NCI-H2081 (cell line): Measurements from ENCODE around the gene TPP1.

Source experiments
- DNase-seq, 2 experiments: peaks; one replicate each; lab custom pipeline; 2025; lab: John Stamatoyannopoulos, UW

TPP1 gene

DNA sequence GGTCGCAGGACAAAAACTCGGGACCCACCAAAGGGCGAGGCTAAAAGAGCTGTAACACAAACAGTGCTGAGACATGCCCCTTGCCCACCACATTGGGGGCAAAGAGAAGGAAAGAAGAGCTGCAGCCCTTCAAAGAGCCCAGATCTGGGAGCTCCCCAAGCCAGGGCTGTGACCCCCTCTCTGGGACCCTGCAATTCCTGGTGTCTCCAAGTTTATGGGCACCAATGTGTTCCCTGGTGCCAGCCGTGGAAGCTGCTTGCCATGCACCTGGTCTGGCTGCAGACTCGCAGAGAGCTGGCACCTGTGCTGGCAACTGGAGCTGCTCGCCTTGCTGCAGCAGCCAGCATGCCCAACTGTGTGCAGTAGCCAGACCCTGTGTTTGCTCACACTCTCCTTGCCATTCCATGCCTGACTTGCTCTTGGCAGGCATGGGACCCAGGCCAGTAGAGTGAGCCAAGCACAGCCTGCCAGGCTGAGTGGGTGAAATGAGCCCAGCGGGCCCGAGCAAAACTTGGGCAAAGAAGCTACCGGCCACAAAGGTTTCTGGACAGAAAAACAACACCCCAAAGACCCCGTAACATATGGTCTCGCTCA lies 31.8 kb downstream of the TPP1 start:
- DNase-seq, result no peak

DNA sequence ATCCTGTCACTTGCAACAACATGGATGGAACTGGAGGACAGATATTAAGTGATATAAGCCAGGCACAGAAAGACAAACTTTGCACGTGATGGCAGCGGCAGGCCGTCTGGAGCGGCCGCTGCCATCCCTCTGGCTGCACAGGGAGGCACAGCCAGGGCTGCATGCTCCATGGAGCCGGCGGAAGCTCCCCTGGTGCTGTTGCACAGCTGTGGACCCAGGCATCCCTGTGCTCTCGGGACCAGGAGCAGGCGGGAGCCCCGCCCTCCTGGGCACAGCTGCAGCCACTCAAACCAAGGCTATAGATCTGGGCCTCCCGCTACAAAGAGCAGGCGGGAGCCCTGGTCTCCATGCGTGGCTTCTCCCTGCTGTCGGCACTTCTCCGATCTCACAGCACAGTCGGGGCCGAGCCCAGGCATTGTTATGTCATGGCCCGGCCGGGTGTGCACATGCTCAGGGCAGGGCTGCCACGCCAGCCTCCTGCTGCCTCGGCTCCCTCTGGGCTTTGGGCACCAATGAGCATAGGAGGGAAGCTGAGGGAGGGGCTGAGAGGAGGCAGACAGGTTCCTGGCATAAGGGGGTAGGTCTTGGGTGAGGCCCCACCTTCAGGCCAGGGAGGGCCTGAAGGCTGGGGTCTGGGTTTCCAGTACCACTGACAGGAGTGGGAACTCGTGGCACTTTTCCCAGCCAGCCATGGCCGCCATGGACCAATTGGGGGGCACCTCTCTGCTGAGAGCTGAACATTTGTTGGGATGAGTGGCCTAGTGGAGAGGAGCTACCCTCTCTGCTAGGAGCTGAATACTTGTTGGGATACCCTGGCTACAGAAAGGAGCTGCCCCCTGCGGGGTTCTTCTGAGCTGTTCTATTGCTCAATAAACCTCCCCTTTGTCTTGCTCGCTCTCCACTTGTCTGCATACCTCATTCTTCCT lies 32.5 kb downstream of the TPP1 start:
- no peak for DNase-seq

GRCh38 chr11:6584528-6584927 lies 34.7 kb downstream of the TPP1 start:
- DNase-seq, result no peak

GRCh38 chr11:6583584-6583983 lies 35.6 kb downstream of the TPP1 start:
- no peak for DNase-seq

DNA sequence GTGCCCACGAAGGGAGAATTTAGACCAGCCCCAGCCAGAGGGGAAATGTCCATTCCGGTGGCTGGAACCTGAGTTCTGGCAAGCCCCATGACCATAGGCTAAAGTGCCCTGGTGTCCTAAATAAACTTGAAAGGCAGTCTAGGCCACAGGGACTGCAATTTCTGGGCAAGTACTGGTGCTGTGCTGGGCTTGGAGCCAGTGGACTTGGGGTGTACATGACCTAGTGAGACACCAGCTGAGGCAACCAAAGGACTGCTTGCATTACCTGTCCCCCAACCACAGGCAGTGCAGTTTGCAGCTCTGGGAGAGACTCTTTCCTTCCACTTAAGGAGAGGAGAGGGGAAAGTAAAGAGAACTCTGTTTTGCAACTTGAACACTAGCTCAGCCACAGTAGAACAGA lies 39.5 kb downstream of the TPP1 start:
- DNase-seq, result no peak

DNA sequence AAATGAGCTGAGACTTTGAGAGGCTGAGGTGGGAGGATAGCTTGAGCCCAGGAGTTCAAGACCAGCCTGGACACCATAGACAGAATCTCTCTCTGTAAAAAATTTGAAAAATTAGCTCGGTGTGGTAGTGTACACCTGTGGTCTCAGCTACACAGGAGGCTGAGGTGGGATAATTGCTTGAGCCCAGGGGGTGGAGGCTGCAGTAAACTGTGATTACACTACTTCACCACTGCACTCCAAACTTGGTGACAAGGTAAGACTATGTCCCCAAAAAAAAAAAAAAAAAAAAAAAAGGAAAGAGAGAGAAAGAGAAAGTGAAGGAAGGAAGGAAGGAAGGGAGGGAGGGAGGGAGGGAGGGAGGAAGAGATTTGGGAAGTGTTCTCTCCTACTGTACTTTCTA lies 41.1 kb downstream of the TPP1 start:
- no peak for DNase-seq

GRCh38 chr11:6576471-6577373 lies 42.5 kb downstream of the TPP1 start:
- peak; percentile 11 to 62 for DNase-seq

GRCh38 chr11:6574816-6575715 lies 44.2 kb downstream of the TPP1 start:
- no peak for DNase-seq

DNA sequence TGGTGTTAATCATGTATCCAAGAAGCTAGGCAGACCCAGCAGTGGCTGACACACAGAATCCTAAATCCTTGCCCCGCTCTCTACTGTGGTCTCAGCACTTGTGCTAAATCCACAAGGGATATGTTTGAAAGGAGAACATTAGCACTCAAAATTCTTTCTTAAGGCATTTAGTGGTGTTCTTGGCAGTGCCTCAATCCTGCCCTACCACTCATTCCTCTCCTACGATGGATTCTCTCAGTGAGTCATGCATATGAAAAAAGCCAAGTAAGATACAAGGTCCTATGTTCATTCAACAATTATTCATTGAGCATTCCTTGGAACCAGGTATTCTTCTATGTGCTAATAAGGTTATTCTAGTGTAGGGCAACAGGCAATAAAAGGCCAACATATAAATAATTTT lies 47.0 kb downstream of the TPP1 start:
- no peak for DNase-seq

- DNase-seq, result no peak
These were observed 47.7 kb downstream of the TPP1 start for GRCh38 chr11:6571434-6572008.

- no peak for DNase-seq
These were observed 48.4 kb downstream of the TPP1 start for GRCh38 chr11:6570691-6571427.

DNA sequence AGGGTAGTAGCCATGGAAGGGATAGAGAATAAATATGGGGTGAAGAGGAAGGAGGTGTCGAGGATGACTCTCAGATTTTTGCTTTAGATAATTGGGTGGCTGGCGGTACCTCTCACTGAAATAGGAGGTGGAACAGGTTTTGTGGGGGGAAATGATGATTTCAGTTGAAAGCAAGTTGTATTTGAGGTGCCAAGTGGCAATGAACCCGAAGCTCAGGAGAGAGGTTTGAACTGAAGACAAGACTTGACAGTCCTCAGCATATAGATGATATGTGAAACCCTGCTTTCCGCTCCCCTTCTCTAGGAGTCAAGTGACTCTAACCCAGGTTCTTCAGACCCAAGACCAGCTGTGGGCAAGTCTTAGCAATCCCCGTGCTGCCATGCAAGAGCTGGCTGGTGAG lies 49.5 kb downstream of the TPP1 start:
- no peak for DNase-seq

DNA sequence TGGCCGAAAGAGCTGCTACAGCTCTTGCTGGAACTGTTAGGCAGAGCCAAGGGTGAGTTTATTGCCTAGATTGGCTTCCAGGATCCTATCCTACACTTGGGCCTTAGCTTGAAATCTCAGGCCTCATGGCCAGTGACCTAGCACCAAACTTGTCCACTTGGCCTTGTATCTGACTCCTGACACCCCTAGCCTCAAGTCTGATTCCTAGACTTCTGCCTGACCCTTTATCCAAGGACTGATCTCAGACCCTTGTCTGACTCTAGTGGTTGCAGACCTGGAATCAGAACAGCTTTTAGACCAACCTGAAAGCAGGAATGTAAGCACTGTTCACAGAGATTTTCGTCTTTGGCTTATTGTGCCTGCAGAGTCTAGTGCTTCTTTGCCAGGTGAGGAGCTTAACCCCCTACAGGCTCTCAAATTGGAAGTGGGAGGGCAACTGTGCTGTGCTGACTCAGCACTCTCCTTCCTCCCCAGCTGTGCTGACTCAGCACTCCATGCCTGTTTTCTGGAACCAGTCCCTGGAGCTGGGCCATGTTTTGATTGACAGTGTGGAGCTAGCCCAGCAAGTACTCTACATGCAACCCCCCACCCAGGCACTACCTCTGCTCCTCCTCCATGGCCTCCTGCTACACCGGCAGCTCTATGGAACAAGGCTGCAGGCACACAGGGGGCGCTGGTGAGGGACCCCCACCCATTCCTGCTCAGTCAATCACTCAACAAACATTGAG lies 50.9 kb downstream of the TPP1 start:
- DNase-seq, result peak; percentile 58 to 71

DNA sequence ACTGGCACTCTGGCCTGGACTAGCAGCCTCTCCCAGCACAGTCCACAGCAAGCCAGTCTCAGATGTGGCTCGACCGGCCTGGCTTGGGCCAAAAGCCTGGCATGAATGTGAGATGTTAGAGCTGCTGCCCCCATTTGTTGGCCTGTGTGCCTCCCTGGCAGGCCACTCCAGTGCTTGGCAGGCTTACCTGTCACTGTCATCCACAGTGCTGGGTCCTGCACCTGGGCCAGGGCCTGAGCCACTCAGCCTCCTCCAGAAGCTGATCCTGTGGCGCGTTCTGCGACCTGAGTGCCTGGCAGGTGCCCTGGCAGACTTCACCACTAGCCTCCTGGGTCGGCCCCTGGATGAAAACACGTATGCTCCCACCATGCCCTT lies 51.9 kb downstream of the TPP1 start:
- no peak for DNase-seq

GRCh38 chr11:6566704-6567370 lies 52.4 kb downstream of the TPP1 start:
- DNase-seq, result no peak

GRCh38 chr11:6565988-6566703 lies 53.1 kb downstream of the TPP1 start:
- no peak for DNase-seq

- no peak for DNase-seq
These were observed 53.9 kb downstream of the TPP1 start for GRCh38 chr11:6565325-6565724.

GRCh38 chr11:6563667-6564066 lies 55.6 kb downstream of the TPP1 start:
- DNase-seq, result no peak
